Right atrium auricular region (tissue), 2 donors: ENCODE measurements around the gene OSBPL2. TPM values are rescaled to one million over a fixed set of nuclear protein-coding genes. Genes with fewer than 3 reads are reported as not detected.

Experiments
- DNase-seq: peaks from one replicate; pipeline ENCODE4 v3.0.0-alpha.2; 2019; ENCODE audit warnings: low spot score
- H3K27ac ChIP-seq, 2 donors: fragments of 200-600 bp; sonication (generic); 1 replicate in 1 of 2; 2 replicates in 1 of 2; pipeline ENCODE4 v1.5.1; 2016 to 2019
- H3K27me3 ChIP-seq, 2 donors: fragments of 200-600 bp; sonication (generic); one replicate each; pipeline versions ENCODE4 v1.5.1 to v1.6.0; 2017 to 2019
- H3K36me3 ChIP-seq: fragments of 200-600 bp; sonication (generic); one replicate; pipeline ENCODE4 v1.5.1; 2016
- H3K4me1 ChIP-seq, 2 donors: fragments of 200-600 bp; sonication (generic); one replicate each; pipeline versions ENCODE4 v1.5.1 to v1.6.0; 2017 to 2019
- H3K4me3 ChIP-seq, 2 donors: fragments of 200-600 bp; sonication (generic); 1 replicate in 1 of 2; 2 replicates in 1 of 2; pipeline ENCODE4 v1.5.1; 2017 to 2019; ENCODE audit warnings: mild to moderate bottlenecking in 1 of 2, moderate library complexity in 1 of 2
- H3K9me3 ChIP-seq, 2 donors: fragments of 200-600 bp; sonication (generic); one replicate each; pipeline ENCODE4 v1.5.1; 2019
- total RNA-seq, 2 donors: library from RNA; depleted of rRNA; stranded (reverse); fragments of >200 nt; gene quantifications; one replicate each; pipeline ENCODE4 v1.1.0, GENCODE V29; 2016
- TF ChIP-seq, protein P1 (sequence below), 2 donors: fragments of 200-600 bp; sonication (generic); IDR thresholded peaks; one replicate each; pipeline ENCODE4 v1.5.1; 2019; ENCODE audit warnings: antibody characterized with exemption in 2 of 2

The OSBPL2 gene
- total RNA-seq, 2 donors from 2014 or later: 27.2 to 29.6 TPM

DNA sequence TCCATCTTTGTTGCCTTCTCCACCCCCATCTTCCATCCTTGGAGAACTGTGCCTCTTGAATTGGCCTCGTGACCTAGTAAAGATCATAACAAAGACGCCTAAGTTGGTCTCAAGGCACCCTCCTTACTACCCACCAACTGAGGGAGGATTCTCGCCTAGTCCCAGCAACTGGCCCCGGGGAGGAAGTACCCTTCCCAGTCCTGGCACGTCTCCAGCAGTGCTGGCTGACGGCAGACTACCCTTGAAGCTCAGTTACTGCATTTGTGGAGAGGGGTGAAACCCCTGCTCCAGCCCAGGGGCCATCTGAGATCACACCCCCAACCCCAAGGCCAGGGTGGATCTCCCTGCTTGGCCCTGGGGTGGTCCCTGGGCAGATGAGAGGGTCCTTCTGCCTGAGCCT is 2.1 kb upstream of the OSBPL2 start:
- Histone ChIP-seq H3K36me3 (no peaks in the 10 kb centered on the region), H3K27me3 (no peaks in the 10 kb centered on the region), H3K4me3 (no peak overlapping the region), H3K27ac (peak overlapping the region; percentile 77 to 82), H3K9me3 (no peaks in the 10 kb centered on the region), H3K4me1 (peaks cover 0 to 54% of the 10 kb centered on the region in 2 donors)
- TF ChIP-seq, protein P1, sequence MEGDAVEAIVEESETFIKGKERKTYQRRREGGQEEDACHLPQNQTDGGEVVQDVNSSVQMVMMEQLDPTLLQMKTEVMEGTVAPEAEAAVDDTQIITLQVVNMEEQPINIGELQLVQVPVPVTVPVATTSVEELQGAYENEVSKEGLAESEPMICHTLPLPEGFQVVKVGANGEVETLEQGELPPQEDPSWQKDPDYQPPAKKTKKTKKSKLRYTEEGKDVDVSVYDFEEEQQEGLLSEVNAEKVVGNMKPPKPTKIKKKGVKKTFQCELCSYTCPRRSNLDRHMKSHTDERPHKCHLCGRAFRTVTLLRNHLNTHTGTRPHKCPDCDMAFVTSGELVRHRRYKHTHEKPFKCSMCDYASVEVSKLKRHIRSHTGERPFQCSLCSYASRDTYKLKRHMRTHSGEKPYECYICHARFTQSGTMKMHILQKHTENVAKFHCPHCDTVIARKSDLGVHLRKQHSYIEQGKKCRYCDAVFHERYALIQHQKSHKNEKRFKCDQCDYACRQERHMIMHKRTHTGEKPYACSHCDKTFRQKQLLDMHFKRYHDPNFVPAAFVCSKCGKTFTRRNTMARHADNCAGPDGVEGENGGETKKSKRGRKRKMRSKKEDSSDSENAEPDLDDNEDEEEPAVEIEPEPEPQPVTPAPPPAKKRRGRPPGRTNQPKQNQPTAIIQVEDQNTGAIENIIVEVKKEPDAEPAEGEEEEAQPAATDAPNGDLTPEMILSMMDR (IDR thresholded peaks at IDR 0.05): no peak
- no peak for DNase-seq

DNA sequence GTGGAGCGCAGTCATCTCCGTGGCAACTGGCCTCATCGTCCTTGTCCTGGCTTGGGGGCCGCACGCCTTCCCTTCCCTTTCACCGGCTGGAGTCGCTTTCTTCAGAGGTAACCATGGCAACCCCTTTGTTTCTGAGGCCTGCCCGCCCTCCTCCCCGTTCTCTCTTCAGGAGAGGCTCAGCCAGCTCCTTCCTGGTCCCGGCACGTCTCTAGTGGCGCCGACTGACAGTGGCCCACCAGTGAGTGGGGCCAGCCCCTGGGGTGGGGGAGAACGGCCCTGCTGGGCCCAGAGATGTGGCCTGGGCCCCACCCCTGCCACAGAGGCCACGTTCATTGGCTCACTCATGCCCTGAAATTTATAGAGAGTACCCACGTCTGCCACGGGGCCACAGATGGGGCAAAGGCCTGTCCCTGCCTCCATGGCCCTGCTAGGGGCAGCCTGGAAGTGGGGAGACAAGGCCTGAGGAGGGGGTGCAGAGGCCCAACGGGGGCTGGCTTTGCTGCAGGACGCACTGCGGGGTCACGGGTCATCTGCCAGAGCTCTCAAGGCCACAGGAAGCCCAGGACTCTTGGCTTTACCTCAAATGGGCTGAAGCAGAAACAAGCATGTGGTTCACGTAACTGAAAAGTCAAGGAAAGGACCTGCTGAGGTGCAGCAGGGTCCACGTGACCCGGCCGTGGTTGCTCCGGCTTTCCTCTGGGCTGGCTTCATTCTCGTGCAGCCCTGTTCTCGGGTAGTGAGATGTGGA is 1.4 kb upstream of the OSBPL2 start:
- DNase-seq: no peak
- peak overlapping the region; percentile 77 to 82 for H3K27ac ChIP-seq
- TF ChIP-seq, protein P1 (IDR thresholded peaks at IDR 0.05): no peak
- H3K27me3 ChIP-seq: no peaks in the 10 kb centered on the region
- H3K4me1 ChIP-seq: peaks cover 0 to 62% of the 10 kb centered on the region in 2 donors
- no peak overlapping the region for H3K4me3 ChIP-seq
- H3K9me3 ChIP-seq: no peaks in the 10 kb centered on the region
- no peaks in the 10 kb centered on the region for H3K36me3 ChIP-seq

GRCh38 chr20:62237514-62237800 is 864 bp upstream of the OSBPL2 start:
- Histone ChIP-seq H3K4me1 (peaks cover 0 to 67% of the 10 kb centered on the region in 2 donors), H3K36me3 (no peaks in the 10 kb centered on the region), H3K9me3 (no peaks in the 10 kb centered on the region), H3K4me3 (peak overlapping the region in 1 of 2 donors; percentile 45), H3K27ac (peak overlapping the region; percentile 77 to 82), H3K27me3 (no peaks in the 10 kb centered on the region)
- TF ChIP-seq, protein P1 (IDR thresholded peaks at IDR 0.05): no peak
- no peak for DNase-seq

DNA sequence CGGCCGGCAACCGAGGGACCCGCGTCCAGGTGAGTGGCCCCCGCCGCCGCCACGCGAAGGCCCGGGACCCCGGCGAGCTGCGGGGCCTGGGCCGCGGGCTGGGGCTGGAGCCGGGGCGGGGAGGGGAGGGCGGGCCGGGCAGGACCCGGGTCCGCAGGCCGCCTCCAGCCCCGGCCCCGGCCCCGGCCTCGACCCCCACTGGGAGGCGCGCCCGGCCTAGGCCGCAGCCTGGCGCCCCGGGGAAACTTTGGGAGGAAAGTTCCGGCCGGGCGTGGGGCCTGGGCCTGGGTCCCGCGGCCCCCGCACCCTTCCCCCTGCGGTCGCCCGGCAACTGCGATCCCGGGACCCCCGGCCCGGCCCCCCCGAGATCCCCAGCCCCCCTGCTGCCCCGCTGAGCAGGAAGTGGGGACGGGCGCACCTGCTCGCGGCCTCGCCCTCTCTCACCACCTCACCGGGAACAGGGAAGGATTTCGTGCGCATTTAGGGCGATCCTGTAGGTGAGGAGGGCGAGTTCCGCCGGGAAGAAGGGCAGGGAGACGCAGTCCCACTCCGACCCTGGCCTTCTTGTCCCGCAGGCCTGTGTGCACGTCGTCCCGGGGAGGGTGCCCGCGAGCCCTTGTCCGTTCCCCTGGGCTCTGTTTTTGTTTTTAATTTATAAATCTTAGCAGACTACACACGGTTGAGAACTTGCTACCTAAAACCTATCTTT is 402 bp downstream of the OSBPL2 start:
- Histone ChIP-seq H3K9me3 (no peaks in the 10 kb centered on the region), H3K4me1 (peaks cover 0 to 64% of the 10 kb centered on the region in 2 donors)
- DNase-seq: no peak

GRCh38 chr20:62239278-62239879 is 1.1 kb downstream of the OSBPL2 start:
- DNase-seq: no peak
- TF ChIP-seq, protein P1 (IDR thresholded peaks at IDR 0.05): no peak
- H3K4me1 ChIP-seq: peaks cover 0 to 65% of the 10 kb centered on the region in 2 donors

More for the DNA sequence above, 402 bp downstream of the OSBPL2 start:
- Histone ChIP-seq H3K27ac (peak overlapping the region; percentile 92 to 93), H3K36me3 (no peaks in the 10 kb centered on the region), H3K4me3 (peak overlapping the region; percentile 84 to 95), H3K27me3 (no peaks in the 10 kb centered on the region)
- TF ChIP-seq, protein P1 (IDR thresholded peaks at IDR 0.05): no peak

More at GRCh38 chr20:62239278-62239879, 1.1 kb downstream of the OSBPL2 start:
- Histone ChIP-seq H3K9me3 (no peaks in the 10 kb centered on the region), H3K36me3 (no peaks in the 10 kb centered on the region), H3K27me3 (no peaks in the 10 kb centered on the region), H3K27ac (peak overlapping the region; percentile 92 to 93), H3K4me3 (peak overlapping the region; percentile 84 to 95)
